DND-41 (cell line): ENCODE results near the gene STRN3.

Experiments
- CTCF ChIP-seq: IDR thresholded peaks from 2 replicates; pipeline ENCODE4 v1.5.1; 2012; ENCODE audit warnings: borderline replicate concordance, low read length, moderate library complexity, mild to moderate bottlenecking; ENCODE audit not compliant: poor library complexity, severe bottlenecking; ENCODE audit errors: extremely low read depth
- EZH2 ChIP-seq: IDR thresholded peaks from 3 replicates; pipeline ENCODE4 v1.6.1; 2012; ENCODE audit warnings: borderline replicate concordance, low read depth, mild to moderate bottlenecking, moderate library complexity, low read length, inconsistent platforms; ENCODE audit not compliant: severe bottlenecking

- no peak for TF ChIP-seq CTCF
- TF ChIP-seq EZH2: no peak
These were observed 3.1 kb upstream of the STRN3 start for GRCh38 chr14:31029016-31029970.
